HG02759 (cell line): ENCODE measurements around the gene METTL27.
"Not testable (repeated sequence)": the region's sequence is repeated elsewhere in the genome, so short reads cannot be mapped to it uniquely, and the experiment has no call there.

ENCODE experiments used
- ATAC-seq: cut with Tn5 transposase; IDR thresholded peaks from one replicate; pipeline ENCODE4 v1.9.1; 2021; ENCODE audit warnings: mild to moderate bottlenecking, moderate library complexity; ENCODE audit not compliant: unreplicated experiment

METTL27 gene, protein sequence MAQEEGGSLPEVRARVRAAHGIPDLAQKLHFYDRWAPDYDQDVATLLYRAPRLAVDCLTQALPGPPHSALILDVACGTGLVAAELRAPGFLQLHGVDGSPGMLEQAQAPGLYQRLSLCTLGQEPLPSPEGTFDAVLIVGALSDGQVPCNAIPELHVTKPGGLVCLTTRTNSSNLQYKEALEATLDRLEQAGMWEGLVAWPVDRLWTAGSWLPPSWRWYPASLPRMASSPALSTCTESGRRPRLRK

DNA sequence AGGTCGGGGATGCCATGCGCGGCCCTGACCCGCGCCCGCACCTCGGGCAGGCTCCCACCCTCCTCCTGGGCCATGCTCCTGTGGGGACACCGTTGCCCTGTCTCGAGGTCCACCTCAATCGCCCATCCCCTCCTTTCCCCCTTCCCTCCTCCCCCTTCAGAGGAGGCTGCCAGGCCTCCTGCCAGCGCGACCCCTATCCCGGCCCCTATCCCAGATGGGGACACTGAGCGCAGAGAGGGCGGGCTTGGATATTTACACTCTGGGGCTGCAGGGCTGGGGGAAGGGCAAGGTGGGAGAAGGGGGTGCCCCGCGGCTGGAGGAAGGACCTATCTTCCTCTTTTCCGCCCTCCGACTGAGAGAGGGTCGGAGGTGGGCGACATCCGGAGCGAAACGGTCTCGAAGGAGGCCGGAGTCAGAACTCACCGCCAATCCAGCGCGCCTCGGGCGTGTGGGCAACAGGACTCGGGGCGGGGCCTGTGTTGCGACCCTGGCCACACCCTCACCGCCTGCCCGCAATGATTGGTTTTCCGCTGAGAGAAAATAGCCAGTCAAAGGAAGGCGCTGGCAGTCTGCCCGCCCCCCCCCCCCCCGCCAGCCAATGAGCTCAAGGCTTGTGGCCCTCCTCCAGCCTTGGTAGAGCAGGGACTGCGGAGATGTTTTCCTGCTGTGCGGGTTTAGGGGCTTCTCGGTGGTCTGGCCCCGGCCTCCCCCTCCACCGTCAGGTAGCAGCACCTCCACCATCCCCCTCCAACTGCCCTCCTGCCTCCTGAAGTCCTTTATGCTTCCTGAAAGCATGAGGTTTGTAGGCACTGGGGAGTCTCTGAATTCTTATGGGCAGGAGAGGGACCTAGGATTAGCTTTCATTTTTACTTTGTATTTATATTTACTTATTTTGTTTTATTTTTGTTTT, at the start of gene METTL27:
Gene METTL27, minus strand, starts transcription at position 450 of the 910 bp plus-strand sequence. Its CDS starts 376 bp downstream, at position 74.
- ATAC-seq = peak; percentile 98

DNA sequence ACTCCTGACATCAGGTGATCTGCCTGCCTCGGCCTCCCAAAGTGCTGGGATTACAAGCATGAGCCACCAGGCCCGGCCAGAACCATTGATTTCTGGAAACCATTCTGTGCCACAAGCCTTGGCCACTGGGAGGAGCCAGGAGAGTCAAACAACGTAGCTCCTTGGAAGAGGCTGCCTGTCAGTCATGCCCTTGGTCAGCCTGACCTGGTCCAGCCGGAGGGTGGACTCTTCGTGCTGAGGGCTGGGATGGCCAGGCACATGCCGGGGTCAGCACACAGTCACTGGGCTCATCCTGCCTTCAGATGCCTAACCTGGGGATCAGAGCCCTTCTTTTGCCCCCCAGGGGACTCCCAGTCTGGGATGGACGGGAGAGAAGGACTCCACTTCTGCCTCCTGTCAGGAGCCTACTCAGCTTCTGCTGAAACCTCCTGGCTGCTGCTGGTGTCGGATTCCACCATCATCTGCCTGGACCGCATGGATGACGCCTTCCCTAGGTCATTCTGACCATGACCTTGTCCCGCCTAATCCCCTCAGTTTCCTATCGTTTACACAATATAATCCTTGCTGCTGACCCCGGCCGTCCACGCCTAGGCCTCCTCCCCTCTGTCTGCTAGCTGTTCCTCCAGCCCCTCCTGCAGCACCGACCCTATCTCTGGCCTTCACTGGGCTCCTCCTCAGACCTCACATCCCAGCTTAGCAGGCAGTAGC, 49.0 kb upstream of the METTL27 start:
- ATAC-seq = no peak

DNA sequence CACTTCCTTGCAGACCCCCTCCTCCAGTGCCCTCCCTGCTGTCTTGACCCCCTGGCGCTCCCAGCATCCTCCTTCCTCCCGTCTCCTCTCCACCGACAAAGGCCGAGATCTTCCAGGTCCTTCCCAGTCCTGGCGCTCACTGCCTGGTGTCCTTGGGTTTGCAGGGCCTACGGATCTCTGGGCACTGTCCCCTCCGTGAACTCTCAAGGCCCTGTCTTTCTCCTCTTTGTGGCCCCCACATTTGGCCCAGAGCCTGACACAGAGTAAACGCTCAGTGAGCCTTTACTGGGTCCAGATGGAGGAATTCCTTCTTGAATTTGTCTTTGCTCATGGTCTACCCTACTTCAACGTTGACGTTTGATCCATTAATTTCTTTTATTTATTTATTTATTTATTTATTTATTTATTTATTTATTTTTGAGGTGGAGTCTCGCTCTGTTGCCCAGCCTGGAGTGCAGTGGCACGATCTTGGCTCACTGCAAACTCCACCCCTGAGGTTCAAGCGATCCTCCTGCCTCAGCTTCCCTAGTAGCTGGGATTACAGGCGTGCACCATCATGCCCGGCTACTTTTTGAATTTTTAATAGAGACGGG, 48.3 kb upstream of the METTL27 start:
- no peak for ATAC-seq

DNA sequence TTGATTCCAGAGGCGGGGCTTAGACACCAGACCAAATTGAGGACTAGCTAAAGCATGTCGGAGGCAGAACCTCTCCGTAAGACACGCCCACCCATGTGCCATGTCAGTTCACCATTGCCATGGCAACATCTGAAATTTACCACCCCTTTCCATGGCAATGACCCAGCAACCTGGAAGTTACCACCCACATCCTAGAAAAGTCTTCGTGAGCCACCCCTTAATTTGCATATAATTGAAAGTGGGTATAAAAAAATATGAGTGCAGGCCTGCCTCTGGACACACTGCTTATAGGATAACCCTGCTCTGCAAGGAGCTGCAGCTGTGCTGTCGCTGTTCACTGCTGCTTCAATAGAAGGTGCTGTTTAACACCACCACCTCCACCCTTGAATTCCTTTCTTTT, 46.6 kb upstream of the METTL27 start:
- no peak for ATAC-seq

DNA sequence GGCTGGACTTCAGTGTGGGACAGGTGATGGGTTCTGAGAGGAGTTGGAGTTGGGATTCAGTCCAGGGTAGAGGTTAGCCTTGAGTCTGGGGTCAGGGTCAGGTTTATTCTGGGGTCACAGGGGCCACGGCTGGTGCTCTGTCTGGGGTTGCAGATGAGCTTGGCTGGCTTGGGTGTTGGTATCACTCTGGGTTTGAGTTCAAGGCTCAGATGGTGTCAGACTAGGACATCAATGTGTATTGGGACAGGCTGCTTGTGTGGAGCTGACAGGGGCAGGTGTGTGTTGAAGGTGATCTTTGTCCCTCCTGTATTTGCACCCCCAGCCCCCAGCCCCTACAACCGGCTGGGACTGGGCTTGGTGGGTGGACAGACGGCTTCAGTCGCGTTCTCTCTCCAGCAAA, 45.4 kb upstream of the METTL27 start:
- no peak for ATAC-seq

DNA sequence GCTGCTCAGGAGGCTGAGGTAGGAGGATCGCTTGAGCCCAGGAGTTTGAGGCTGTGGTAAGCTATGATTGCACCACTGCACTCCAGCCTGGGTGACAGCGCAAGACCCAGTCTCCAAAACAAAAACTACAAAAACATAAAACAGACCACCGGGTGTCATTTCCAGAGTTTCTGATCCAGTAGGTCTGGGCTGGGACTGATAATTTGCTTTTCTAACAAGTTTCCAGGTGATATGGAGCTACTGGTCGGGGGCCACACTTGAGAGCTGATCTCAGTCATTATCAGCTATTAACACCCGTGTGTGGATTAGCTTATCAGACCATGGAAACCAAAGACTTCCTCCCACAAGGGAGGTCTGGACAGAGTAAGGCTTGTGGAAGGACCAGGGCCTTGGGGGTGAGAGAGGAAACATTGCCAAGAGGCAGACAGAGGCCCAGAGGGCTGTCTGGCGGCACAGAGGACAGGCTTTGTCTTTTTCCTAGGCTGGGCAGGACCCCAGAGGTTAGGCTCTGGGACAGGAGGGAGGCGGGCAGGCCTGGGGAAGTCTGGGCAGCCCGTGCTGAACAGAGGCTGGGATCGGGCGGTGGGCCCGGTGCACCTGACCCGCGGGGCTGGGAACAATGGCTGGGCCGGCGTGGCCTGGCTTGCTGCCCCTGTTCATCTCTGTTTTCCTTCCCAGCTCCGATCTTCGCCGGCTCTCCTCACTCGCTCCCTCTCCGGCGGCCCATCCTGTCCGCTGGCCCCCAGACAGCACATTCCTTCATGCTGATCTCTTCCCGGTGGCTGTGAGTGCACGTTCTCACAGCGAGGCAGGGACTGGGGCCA, 43.9 kb upstream of the METTL27 start:
- no peak for ATAC-seq

DNA sequence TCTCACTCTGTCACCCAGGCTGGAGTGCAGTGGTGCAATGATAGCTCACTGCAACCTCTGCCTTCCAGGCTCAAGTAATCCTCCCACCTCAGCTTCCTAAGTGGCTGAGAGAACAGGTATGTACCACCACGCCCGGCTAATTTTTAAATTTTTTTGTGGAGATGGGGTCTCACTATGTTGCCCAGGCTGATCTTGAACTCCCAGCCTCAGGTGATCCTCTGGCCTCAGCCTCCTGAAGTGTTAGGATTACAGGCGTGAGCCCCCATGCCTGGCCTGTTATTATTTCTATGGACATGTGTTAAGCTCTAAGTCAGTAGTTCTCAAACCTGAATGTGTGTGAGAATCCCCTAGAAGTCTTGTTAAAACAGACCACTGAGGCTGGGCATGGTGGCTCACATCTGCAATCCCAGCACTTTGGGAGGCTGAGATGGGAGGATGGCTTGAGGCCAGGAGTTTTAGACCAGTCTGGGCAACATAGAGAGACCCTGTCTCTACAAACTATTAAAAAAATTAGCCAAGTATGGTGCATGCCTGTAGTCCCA, 43.2 kb upstream of the METTL27 start:
- no peak for ATAC-seq

DNA sequence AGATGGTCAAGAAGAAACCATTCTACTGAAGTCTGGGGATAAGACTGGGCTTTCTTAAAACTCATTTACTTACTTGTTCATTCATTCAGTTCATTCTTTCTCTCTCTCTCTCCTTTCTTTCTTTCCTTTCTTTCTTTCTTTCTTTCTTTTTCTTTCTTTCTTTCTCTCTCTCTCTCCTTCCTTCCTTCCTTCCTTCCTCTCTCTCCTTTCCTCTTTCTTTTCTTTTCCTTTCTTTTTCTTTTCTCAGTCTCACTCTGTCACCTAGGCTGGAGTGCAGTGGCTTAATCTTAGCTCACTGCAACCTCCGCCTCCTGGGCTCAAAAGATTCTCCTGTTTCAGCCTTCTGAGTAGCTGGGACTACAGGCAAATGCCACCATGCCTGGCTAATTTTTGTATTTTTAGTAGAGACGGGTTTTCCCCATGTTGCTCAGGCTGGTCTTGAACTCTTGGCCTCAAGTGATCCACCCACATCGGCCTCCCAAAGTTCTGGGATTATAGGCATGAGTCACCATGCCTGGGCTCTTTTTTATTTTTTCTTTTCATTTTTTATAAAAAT, 42.6 kb upstream of the METTL27 start:
- ATAC-seq = not testable (repeated sequence)

DNA sequence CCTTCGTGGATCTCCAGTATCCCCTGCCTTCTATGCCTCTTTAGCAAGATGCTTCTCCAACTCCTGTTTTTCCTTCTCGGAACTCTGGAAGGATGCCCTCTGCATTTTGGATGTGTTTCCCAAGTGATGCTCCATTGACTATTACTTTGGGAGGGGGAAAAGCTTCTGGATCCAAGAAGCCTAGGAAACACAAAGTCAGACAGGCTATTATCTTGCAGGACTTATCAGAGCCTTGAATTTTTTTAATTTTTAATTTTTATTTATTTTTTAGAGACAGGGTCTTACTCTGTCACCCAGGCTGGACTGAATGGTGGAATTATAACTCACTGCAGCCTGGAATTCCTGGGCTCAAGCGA, 39.7 kb upstream of the METTL27 start:
- no peak for ATAC-seq

DNA sequence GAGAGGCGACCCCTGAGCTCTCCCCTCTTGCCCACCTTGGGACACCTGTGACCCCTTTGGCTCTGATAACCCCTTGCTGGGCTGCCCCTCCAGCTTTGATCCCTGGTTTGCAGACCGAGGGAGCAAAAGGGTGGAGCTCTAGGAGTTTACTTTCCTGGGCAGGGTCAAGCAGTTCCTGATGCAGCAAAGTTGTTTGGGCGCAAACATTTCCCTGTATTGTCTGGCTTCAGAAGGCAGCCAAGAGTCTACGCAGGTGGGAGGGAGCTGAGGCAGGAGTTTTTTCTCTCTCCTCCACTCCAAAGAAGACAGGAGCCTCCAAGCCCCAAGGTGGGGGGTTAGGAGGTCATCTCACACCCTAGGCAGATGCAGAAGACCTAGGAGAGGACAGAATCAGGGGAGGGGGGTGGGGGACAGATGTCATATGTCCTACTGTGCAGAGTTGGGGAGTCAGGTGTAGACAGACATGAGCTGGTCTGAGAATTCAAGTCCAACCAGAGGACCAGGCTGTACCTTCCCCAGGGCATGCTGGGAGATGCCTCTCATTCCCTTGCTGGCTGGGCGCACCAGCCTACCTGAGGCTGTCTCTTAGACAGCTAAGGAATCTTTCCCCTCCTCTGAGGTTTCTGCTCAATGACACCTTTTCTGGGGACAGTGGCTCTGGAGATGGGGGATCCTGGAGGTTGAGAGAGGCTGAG, 39.2 kb upstream of the METTL27 start:
- no peak for ATAC-seq

DNA sequence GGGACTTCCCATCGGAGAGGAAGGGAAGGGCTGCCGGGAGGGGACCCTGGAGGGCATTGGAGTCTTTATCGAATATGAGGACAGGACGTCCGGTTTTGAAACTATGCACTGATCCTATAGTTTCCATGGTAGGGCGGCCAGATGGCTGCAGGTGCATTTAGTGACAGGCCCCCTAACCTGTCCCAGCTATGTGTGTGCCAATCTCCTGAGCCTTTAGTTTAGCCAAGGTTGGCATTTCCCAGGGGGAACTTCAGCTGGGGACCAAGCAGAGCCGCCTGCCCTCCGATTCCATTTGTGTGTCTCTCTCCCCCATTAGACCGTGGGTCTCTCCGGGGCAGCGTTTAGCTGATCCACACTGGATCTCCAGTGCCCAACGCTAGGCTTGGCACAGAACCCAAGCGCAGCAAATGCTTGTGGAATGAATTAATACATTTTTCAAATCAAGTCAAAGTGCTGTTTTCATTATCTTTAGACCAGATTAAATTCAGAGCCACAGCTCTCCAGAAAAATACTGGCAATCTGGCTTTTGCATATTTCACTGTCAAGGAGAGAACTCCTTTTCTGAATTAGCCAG, 38.5 kb upstream of the METTL27 start:
- no peak for ATAC-seq

DNA sequence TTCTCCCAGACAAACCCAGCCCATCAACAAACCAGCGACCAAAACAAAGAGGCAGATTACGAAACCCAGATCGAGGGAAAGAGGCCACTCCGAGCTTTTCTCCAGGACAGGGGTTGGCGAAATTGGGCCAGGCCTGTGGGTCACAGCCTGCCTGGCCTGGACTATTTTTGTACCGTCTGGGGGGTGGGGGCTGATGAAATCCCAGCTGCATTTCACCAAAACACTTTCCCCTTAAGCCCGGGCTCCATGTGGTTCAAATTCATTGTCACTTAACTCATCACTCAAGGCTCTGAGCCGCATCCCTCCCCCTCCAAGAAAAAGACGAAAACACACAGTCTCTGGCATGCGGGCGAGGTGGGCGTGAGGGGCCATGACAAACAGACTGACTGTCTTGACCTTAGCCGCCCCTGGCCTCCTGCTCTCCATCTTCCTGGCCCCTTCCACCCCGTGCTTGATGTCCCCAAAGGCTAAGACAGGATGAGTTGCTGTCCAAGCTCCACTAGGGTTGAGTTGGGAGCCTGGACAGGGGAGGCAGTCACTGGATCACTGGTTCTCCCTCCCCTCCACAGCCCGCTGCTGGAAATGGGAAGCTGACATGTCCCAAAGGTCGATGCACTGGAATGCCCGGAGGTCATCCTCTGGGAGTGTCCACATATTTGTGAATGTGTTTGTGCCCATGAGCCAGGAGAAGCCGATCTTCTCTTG, 37.8 kb upstream of the METTL27 start:
- ATAC-seq = no peak

DNA sequence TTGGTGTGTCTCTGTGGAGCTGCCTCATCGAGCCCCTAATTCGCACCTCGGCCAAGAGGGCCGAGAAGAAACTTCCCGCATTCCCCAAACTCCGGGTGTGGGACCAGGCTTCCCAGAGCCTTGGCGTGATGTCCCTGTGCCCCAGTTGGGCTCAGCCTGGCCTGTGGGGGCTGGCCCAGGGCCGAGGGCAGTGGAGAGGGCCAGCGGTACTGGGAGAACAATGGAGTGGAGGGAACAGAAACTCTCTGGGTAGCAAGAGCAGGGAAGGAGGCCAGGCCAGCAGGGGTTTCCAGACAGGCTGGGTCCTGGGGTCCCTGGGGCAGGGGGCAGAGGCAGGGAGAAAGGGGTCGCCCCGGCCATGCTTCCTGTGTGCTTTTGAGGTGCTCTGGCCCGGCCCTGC, 34.7 kb upstream of the METTL27 start:
- no peak for ATAC-seq

DNA sequence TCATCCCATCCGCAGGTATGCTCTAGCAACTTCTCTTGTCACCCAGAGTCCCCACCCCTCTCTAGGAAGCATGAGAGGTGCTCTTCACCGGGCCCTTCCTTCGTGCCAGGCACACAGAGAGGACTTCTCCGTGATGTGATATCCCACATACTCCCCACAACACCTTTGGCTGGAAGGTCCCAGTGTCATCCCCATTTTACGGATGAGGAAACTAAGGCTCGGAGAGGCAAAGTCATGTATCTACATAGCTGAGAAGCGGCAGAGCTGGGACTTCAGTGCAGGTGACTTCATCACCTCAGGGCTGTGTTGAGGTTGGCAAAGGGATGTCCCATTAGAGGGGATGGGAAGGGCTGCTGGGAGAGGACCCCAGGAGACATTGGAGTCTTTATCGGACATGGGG, 34.0 kb upstream of the METTL27 start:
- ATAC-seq = no peak

DNA sequence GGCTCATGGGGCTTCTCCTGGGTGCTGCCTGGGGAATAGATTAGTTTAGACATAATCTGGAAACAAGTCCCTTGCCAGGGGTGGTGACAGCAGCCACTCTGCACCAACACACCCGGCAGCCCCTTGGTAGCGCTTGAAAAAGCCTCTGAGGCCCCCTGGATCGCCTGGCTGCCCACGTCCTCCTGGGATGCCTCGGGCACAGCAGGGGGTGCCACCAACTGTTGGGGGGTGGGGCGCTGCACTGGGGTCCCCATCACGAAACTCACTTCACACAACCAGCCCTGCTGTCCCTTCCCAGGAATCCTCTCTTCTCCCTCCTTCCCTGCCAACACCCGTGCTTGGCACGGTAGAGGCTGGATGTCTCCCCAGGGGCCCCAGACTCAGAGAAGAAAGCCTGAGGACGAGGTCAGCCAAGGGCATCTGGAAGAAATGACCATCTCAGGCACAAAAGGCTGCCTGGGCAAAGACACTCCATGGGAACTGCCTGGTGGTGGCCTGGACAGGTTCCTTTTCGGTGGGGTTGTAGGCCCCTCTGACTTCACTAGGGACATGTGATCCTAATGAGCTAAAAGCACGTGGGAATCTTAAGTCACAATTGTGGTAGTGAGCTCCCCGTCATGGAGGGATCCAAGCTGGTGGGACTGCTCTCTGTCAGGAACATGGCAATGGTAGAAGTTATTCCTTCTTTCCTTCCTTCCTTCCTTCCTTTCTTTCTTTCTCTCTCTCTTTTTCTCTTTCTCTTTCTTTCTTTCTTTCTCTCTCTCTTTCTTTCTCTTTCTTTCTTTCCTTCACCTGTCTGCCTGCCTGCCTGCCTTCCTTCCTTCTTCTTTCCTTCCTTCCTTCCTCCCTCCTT, 30.0 kb upstream of the METTL27 start:
- ATAC-seq = no peak

DNA sequence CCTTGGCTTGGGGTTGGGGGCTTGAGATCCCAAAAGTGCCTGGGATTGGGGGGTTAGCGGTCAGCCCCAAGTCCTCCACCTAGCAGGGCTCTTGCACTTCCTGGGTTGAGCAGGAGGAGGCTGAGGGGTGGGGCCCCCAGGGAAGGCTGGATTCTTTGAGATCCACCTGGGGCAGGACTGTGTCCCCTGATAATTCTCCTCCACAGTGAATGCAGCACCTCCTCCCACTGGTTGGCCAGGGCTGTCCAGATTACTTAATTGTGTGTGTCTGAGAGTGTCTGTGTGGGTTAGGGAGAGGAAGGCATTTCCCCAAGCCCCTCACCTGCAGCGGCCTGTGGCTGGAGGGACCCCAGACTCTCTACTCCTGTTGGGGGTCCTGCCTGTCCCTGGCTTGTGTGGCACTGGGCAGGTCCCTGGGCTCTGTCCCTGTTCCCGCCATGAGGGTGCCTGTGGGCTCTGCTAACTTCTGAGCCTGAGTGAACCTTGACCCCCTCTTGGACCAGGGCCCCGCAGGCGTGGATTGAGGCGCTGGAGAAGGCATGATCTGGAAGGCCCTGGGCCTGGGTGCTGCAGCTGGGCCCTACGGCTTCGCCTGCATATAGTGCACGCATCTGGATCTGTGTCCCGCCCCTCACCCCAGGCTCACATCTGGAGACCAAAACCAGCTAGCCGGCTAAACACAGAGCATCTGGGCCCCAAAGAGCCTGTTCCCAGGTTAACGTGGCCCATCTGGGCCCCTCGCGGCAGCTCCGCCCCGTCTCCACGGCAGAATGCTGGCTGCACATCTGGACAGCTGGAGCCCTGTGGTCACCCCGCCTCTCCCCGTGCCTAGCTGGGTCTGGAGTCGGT, 29.1 kb upstream of the METTL27 start:
- no peak for ATAC-seq
